H4 (cell line): ENCODE measurements around the gene TMEM174. TPM values are rescaled to one million over a fixed set of nuclear protein-coding genes. Genes with fewer than 3 reads are reported as not detected.
A peak's percentile ranks its signal among the peaks of the same experiment; 100 is the strongest.

Experiments
- DNase-seq: peaks from one replicate; pipeline ENCODE4 v3.0.0-alpha.2; 2015; ENCODE audit warnings: low spot score
- total RNA-seq: library from RNA; depleted of rRNA; stranded (reverse); fragments of >200 nt; shearing (Covaris generic); gene quantifications from 2 replicates; pipeline ENCODE4 v1.2.3, GENCODE V29; 2014; rRNA removed

Gene TMEM174, protein sequence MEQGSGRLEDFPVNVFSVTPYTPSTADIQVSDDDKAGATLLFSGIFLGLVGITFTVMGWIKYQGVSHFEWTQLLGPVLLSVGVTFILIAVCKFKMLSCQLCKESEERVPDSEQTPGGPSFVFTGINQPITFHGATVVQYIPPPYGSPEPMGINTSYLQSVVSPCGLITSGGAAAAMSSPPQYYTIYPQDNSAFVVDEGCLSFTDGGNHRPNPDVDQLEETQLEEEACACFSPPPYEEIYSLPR
- not detected in 2 replicates for total RNA-seq

DNA sequence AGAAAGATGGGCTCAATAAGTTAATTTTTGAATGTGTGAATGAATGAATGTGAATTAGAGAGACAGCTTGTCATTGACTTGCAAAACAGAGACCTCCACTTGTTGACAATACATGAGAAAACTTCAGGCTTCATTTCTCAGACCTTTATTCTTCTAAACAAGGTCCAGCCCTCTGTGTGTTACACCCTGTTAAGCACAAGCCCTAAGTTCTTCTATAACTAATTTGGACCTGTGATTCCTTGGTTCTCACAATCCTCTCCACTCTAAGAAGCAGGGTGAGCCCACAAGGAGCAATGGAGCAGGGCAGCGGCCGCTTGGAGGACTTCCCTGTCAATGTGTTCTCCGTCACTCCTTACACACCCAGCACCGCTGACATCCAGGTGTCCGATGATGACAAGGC is at the start of gene TMEM174:
TMEM174 (plus strand) TSS at position 243 of the 400 bp plus-strand sequence; CDS start at position 294, 51 bp downstream.
- no peak for DNase-seq

DNA sequence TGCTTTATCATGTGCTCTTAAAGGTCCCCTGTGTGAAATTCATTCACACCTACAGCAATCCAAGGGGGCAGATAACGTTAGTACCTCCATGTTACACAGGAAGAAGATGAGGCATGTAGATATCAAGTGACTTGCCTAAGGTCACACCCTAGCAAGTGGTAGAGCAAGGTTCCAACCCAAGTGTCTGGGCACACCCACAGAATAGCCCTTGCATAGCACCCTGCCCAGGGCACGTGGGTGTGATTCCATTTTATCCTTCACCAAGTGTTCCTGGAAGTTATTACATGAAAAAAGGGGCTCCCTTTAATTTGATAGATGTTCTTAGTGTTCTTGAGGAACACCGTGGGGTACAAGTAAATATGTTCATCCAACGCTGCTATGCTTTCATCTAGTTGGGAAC is 47.7 kb upstream of the TMEM174 start:
- DNase-seq, result no peak

DNA sequence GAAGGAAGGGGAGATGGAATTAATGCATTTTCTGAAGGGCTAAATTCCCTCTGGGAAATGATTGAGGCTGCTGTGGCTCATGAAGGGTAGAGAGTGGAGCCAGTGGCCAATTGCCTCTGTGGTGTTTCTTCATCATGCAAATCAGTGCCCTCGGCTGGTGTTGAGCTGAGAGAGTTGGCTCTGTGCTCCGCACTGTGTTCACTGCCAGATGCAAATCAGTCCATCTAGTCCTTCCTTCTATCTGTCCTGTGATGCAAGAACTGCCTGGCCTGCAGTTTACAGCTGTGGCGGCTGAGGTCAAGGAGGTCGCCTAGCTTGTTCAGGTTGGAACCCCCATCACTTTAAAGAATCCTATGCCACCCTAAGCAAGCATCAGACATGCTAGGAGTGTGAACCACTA is 46.6 kb upstream of the TMEM174 start:
- DNase-seq, result no peak

DNA sequence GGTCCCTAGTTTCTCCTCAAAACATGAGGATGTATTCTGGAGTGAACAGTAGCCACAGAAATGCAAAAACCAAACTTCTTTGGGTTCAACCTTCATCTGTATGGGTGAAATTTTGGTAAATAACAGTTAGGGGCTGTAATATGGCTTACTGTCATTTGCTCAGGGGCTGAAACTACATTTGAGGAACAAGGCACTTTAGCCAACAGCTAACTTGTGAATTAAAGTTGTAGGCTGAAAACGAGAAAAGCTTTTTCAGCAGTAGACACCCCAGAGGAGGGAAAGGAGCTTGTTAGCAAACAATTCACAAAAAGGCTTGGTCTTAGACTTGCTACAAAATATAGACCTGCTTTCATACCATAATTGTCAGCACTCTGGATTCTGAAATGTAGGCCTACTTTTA is 46.0 kb upstream of the TMEM174 start:
- DNase-seq, result no peak

DNA sequence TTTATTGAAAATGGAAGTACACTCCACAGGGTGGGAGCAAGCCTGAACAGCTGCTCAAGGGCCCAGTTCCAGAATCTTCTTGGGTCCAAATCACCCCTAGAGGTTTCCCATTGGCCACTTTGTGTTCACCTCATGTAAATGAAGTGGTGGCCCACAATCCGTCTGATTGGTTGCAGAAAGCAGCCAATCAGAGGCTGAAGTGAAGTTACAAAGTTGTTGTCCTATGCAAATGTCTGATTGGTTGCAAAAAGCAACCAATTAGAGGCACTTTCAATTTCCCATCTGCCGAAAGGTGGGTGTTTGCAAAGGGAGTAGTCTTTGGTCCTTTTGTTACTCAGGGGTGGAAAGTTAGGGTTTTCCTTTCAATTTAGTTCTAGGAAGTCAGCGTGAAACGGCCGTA is 43.9 kb upstream of the TMEM174 start:
- DNase-seq, result no peak

DNA sequence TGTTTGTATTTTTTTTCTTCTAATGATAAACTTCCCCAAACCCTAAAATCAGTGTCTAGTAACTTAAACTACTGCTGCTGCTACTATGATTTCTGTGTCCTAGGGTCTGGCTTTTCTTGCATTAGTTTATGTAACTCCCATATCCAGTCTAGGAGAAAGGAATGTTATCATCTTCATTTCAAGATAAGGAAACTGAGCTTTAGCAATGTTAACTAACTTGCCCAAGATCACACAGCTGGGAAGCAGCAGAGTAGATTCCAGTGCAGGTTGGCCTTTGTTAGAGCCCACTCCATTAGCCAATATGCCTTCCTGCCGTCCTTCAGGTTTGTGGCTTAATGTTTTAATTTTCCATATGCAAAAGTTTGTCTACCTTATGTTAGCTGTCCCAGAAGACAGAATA is 42.2 kb upstream of the TMEM174 start:
- no peak for DNase-seq

DNA sequence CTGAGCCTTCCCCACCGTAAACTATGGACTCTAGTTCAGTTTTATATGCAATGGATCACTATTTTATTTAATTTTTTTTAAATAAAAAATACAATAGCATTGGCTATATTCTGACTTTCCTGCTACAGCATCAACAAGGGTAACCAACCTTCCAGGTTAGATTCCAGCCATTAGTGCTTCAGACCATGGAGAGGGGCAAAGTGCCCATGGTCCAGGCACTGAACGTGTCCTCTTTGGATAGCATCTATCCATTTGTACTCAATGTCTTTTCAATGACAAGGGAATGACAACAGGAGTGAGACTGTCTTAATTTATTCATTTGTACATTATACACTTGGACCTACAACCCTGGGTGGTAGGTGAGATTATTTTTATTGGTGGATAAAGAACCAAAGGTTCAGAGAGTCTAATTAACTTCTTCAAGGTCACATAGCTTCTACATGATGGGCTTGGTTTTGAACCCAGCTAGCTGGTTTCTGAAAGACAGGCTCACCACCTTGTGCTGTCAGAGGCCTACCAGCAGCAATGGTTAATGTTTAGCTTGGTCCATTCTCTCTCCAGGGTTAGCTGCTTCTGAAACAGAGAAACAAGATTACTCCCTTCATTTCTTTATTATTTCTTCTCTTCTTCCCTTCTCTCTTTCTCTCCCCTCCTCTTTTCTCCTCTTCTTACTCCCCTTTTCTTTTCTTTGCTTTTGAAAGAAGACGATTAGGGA is 41.1 kb upstream of the TMEM174 start:
- DNase-seq, result no peak

DNA sequence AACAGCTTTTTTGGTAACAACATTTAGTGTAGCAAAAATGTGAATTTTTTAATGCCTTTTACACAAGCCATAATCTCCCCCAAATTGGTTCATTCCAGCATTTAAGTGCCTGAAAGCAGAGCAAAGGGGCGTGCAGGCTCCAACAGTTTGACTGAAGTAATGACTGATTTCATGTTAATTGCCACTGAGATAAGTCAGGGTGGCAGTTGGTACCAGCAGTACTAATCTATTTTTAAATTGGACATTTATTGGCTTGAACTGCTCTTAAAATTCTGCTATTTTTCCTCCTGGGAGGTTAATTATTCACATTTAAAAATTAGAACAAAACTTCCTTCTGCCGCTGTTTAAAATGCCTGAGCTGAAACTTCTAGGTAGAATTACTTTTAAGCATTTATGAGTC is 40.2 kb upstream of the TMEM174 start:
- DNase-seq, result no peak

DNA sequence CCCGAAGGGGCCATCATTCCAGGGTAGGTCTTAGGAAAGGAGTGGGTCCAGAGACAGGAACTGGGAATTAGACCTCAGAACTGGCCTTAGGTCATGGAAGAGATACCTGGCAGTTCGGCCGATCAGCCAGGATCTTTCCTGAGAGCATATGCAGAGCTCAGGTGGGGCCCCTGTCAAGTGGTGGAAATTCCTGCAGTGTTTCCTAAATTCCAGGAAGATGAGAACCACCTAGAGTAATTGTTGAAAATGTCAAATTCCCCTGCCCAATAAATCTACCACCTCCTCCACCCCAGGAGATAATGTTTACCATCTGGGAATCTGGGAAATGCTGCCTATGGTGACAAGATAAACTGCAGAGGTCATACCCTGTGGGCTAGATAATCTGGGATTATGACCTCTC is 38.0 kb upstream of the TMEM174 start:
- no peak for DNase-seq

DNA sequence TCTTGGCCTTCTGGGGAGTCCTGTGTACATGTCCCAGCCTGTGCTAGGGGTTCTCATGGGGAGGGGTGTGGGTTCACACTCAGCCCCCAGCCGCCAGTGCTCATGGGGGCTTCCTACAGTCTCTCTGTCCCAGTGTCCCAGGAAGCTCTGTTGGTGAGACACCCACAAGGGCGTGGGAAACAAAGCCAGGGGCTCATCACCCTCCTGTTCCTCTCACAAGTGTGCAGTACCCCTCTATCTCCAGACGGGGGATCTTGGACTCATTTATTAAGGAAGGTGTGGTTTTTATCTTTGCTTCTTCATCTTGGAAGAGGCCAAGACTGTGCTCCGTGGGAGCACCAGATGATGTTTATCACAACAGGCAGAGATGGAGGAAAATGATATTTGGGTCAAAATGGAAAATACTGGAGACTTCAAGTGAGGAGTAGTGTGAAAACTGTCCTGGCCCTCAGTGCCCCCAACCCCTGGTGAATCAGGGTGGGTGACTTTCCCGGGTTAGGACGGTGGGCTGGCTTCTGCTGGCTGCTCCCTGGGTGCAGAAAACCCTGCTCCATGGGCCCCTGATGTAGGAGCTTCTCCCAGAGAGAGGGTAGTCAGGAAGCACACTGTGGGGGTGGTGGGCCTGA is 37.5 kb upstream of the TMEM174 start:
- DNase-seq, result peak; percentile 51

DNA sequence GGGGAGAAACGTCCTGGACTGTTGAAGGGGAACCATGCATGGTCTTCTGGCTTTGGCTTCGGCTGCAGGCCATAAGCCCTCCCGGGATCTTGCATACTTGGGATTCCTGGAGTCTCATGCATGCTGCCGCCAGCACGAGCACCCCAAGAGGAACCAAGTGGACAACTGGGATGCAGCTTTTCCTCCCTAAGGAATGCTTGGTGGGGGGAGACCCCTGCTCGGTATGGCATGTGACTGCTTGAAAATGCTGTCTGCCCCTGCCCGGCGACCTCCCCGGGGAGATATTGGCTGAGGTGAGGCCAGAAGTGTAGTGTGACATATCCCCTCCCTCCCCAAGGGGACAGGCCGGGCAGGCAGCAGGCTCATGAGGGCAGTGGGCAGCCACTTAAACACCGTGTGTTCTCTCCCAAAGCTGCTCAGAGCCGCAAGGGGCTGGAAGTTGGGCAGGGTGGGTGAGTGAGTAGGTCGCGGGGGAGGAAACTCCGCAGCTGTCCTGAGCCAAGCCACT is 36.9 kb upstream of the TMEM174 start:
- no peak for DNase-seq

DNA sequence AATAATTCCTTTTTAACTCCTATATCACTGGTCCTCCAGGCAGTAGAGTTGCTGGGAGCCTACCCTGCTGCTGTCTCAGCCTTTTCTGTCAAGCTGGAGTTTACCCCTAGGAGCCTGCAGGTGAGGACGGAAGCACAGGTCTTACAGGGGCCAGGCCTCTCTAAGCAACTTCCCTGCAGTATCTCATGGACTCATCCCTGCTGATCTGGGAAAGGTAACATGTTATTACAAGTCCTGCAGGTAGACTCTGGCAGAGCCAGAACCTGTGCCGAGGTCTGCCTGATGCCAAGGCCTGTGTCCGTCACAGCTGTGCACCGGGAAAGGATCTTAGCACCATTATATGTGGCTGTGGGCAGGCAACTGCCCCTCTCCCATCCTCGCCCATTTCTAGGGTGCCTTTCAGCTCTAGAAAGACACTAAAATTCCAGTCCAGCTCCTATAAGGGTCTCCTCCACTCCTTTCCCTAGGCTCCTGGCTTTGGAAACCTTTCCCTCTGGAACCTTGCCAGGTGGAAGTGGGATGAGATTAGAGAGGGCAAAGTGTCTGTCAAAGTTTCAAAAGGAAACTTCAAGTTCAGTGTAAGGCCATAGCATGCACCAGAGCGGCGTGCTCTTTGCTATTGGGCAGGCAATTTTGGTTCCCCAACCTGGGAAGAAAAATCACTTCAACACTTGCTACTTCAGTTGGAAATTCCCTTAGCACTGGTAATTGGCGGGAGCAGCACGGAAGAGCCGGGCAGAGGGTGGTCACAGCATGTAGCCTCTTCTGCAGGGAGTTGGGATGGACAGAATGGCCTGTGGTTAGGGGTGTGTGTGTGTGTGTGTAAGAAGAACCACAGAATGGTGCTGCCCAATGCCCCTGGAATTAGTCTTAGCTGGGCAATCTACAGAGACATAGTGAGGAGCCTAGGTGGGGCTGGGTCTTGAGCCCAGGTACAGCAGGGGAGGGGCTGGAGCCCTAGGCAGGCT is 35.1 kb upstream of the TMEM174 start:
- DNase-seq, result no peak

DNA sequence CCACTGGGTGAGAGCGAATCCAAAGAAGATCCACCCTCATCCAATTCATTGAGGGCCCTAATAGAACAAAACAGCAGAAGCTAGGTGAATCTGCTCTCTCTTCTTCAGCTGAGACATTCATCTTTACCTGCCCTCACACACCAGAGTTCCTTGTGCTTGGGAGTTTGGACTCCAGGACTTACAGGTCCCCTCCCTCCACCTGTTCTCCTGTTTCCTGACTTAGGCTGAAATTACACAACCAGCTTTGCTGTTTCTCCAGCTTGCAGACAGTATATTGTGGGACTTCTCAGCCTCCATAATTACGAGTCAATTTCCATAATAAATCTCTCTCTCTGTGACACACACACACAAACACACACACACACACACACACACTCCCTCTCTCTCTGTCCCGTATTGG is 33.5 kb upstream of the TMEM174 start:
- no peak for DNase-seq

DNA sequence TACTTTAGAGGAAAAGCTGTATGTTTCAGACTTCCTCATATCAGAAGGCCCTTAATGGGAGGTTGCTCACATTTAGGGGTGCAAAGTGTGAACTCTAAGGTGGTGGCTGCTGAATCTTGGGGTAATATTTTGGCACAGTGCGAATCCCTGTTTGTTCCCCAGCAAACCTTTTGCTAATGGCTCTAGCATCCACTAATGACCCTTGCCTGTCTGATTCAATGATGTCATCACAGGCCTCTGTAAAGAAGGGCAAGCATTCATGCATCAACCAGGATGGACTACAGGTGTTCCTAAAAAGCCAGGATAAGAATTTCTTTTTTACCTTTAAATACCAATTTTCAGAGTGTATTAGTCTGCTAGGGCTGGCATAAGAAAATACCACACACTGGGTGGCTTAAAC is 32.2 kb upstream of the TMEM174 start:
- DNase-seq, result no peak

DNA sequence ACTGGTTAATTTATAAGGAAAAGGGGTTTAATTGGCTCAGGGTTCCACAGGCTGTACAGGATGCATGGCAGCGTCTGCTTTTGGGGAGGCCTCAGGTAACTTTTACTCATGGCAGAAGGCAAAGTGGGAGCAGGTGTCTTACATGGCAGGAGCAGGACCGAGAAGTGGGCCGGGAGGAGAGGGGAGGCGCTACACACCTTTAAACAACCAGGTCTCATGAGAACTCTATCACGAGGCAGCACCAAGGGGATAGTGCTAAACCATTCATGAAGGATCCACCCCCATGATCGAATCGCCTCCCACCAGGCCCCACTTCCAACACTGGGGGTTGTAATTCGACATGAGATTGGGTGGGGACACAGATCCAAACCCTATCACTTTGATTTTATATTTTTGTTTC is 31.0 kb upstream of the TMEM174 start:
- DNase-seq, result no peak

DNA sequence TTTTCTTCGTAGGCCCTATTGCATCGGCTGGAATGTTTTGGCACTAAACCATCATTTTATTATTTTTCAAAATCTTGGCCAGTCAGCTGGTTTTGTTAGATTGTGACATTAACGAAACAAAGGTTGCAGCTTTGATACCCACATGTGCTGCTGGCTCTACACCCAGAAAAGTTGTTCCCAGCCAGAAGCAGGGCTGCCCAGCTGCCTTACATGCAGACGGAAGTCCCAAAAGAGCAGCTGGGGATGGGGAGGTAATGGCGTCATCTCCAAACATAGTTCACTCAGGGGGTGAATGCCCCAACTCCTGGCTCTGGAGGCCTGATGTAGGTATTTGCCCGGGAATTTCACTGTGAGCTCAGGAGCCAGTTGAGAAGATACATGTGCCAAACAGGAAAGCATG is 29.3 kb upstream of the TMEM174 start:
- no peak for DNase-seq

DNA sequence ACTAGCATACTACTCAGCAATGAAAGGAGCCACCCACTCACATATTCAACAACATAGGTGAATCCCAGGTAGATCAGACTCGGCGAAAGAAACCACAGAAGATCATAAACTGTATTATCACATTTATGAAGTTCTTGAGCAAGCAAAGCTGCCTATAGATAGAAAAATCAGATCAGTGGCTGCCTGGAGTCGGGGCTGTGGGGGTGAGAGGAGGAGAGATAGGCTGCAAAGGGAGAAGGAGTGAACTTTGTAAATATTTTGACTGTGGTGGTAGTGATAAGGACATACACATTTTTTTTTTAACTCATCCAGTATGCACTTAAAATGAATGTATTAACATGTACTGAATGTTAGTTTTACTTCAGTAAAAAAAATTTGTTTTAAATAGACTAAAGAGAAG is 23.5 kb upstream of the TMEM174 start:
- DNase-seq, result no peak

DNA sequence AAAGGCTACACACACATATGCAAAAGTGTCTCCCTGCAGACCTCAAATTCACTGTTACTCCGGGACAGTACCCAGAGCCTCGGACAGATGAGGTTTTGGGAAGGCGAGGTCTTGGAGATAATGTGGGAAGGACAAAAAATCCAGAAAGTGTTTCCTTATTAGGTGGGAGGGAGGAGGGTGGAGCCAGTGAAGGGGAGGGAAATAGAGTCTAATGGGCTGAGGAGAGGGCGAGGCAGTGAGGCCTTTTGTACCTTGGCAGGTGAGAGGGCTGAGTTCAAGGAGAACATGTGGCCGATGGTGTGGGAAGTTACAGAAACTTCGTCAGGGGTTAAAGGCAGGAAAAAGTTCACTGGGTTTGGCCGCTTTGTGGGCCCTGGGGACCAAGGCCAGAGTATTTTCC is 22.1 kb upstream of the TMEM174 start:
- DNase-seq, result no peak

DNA sequence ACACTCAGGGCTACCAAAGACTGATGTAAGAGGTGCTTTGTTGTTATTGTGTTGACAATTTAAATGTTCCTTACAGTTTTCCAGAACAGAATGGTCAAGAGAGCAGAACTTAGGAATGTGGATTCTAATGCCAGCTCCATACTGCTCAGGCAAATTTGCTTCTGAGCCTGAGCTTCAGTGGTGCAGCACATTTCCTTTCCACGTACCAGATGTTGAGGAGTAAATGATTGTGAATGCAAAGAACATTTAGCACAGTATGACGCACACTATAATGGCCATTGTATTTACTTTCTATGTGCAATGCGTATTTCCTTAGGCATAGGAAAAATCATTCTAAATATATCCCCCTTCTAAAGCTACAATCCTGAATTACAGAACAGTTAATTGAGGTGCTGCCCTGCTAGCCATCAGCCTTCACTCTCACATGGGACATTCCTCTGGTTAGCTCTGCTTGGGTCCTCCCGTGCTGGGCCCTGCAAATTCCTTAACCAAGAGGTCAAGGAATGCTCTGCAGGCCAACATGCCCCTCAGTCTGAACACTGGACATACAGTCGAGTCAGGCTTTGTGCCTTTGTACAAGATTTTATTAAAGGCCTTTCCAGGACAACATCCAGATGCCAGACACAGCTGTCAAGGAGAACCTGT is 21.1 kb upstream of the TMEM174 start:
- DNase-seq, result no peak

DNA sequence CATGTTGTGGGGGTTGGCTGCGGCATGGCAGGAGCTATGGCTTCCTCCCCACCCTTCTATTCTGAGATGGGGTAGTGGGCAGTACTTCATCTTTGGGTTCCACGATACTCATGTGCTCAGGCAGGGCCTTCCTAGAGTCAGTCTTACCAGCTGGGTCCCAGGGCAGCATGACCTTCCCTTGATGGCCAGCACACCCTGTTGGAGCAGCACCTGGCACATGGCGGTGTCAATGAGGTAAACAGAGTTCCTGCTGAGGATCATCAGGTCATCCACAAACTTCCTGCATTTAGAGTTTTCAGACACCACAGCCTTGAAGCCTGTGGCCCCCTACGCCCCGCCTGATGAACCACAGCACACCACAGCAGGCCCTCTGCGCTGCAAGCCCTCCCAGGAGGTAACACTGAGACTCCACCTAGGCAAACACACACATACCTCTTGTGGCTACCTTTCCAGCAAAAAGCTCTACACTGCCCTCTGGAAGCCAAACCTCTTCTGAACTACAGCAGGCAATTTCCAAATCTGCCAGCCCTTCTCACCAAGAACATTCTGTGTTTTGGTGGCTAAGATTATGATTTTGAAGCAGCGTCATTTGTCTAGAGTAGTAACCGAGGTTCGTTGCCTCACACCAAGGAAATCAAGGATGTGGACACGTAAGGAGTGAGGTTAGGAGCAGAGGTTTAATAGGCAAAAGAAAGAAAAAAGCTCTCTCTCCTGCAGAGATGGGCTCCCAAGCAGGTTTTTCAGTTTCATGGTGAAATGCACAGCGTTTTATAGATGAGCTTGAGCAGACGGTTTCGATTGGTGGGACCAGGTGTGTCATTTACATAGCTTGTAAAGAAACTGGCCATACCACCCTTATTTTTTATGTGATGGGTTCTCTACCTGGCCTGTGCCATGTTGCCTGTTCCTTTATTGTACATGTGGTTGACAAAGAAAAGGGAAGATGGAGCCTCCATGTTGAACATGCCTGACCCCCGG is 20.3 kb upstream of the TMEM174 start:
- DNase-seq, result no peak
